Measurements from ENCODE around the gene SFXN3. TPM values are rescaled to one million over a fixed set of nuclear protein-coding genes. Genes with fewer than 3 reads are reported as not detected.

SFXN3 gene
- total and polyA plus RNA-seq, 8 donors: 9.9 to 60.4 (median 20.6) TPM

DNA sequence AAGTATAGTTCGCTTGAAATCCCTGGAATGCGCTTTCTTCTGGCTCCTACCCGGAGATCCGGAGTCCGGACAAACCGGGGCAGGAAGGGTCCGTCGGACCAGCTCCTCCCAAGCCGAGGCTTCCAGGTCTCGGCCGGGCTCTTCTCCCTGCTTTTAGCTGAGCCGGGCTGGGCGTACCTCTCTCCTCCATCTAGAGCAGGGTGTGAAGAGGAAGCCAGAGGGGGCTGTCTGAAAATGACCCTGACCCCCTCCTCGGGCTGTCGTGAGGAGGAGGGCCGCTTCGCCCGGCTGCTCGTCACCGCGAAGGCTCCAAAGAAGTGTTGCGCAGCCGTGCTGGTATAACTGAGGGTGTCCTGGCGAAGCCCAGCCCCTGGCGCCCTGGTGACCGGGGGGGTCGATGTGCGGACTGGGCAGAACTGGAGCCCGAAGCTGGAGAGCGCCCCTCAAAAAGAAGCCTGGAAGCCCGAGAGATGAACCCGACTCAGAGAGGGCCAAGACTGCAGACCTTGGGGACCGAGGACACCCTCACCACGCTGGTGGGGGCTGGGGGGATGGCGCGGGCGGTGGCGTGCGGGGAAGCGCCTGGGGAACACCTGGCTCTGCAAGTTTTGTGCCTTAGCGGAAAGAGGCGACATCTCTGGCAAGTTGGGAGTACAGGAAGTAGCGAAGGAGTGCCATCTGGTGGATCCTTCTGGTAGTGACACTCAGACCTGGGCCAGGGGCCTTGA is 36.5 kb downstream of the SFXN3 start:
- Histone ChIP-seq H3K27ac (peak overlapping the region; percentile 89 to 100 (median 98)), H3K36me3 (no peaks in the 10 kb centered on the region), H3K27me3 (peaks cover 0 to 62% (median 4%) of the 10 kb centered on the region in 3 donors), H3K9me3 (no peaks in the 10 kb centered on the region), H3K4me3 (peak overlapping the region; percentile 52 to 74 (median 56)), H3K4me1 (peaks cover 35 to 66% (median 58%) of the 10 kb centered on the region in 4 donors)
- peak; percentile 82 to 94 for DNase-seq
- intact Hi-C loops (cut with DNase I; ENCODE audit: low total_unique reads): no loop called here
- 0 to 3% (median 1%) methylated on average over 35 to 43 of the region's 43 CpGs for WGBS, 5 donors
- no peak for TF ChIP-seq POLR2A (IDR thresholded peaks at IDR 0.05)
- TF ChIP-seq EP300 (IDR thresholded peaks at IDR 0.05): no peak
- TF ChIP-seq, protein P1, sequence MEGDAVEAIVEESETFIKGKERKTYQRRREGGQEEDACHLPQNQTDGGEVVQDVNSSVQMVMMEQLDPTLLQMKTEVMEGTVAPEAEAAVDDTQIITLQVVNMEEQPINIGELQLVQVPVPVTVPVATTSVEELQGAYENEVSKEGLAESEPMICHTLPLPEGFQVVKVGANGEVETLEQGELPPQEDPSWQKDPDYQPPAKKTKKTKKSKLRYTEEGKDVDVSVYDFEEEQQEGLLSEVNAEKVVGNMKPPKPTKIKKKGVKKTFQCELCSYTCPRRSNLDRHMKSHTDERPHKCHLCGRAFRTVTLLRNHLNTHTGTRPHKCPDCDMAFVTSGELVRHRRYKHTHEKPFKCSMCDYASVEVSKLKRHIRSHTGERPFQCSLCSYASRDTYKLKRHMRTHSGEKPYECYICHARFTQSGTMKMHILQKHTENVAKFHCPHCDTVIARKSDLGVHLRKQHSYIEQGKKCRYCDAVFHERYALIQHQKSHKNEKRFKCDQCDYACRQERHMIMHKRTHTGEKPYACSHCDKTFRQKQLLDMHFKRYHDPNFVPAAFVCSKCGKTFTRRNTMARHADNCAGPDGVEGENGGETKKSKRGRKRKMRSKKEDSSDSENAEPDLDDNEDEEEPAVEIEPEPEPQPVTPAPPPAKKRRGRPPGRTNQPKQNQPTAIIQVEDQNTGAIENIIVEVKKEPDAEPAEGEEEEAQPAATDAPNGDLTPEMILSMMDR (IDR thresholded peaks at IDR 0.05): peak in 6 of 7 experiments; percentile 38 to 94 (median 90)
- peak in 1 of 3 donors; percentile 73 for TF ChIP-seq POLR2AphosphoS5 (IDR thresholded peaks at IDR 0.05)

DNA sequence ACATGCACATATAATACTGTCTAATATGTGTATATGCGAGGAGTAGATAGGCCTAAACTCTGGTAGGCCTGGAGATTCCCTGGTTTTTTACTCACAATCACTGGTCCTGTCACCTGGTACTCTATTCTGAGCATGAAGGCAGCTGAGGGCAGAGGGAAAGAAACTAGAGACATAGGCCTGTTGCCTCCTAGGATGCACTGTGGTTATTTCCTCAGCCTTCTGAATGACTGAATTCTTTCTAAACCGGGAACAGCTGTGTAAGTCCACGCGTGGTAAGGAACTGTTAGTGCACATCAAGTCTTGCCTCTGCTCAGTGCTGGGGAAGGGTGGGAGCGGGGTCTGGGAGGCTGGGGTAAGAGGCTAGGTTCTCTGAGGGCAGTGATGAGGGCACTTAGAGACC is 38.4 kb downstream of the SFXN3 start:
- TF ChIP-seq POLR2A (IDR thresholded peaks at IDR 0.05) (no peak), POLR2AphosphoS5 (IDR thresholded peaks at IDR 0.05) (no peak), EP300 (IDR thresholded peaks at IDR 0.05) (no peak)
- TF ChIP-seq, protein P1 (IDR thresholded peaks at IDR 0.05): no peak
- no peak for DNase-seq
- intact Hi-C loops (cut with DNase I; ENCODE audit: low total_unique reads): no loop called here
- H3K4me3 ChIP-seq: no peak overlapping the region
- peaks cover 0 to 62% (median 15%) of the 10 kb centered on the region in 3 donors for H3K27me3 ChIP-seq
- peaks cover 26 to 47% (median 39%) of the 10 kb centered on the region in 4 donors for H3K4me1 ChIP-seq
- peak overlapping the region in 2 of 5 donors; percentile 49 to 68 for H3K27ac ChIP-seq
- 60 to 86% (median 84%) methylated on average over 5 of the region's 5 CpGs for WGBS, 5 donors
- no peaks in the 10 kb centered on the region for H3K36me3 ChIP-seq
- H3K9me3 ChIP-seq: no peaks in the 10 kb centered on the region

DNA sequence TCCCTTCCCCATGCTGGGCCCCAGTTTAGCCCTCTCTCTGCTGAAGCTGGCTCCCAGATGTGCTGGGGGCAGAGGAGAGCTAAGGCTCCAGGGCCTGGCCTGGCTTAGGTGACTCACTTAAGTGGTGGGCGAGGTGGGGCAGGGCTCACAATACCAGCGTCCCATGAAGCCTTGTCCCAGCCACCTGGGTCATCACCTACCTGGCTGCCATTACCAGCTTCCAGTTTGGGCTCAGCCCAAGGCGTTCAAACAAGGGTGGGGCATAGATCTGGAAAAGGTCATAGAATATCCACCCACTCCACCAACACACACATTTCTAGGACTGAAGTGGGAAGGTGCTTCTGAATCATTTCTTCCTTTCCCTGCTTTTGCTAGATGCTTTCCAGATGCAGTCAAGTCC is 39.1 kb downstream of the SFXN3 start:
- TF ChIP-seq POLR2AphosphoS5 (IDR thresholded peaks at IDR 0.05): peak in 2 of 3 donors; percentile 59 to 65
- no peak for TF ChIP-seq EP300 (IDR thresholded peaks at IDR 0.05)
- H3K9me3 ChIP-seq: no peaks in the 10 kb centered on the region
- intact Hi-C loops (cut with DNase I; ENCODE audit: low total_unique reads): no loop called here
- no peaks in the 10 kb centered on the region for H3K36me3 ChIP-seq
- peak overlapping the region in 3 of 5 donors; percentile 44 to 68 (median 44) for H3K27ac ChIP-seq
- peaks cover 0 to 62% (median 18%) of the 10 kb centered on the region in 3 donors for H3K27me3 ChIP-seq
- H3K4me3 ChIP-seq: no peak overlapping the region
- DNase-seq: peak; percentile 54 to 55
- H3K4me1 ChIP-seq: peaks cover 26 to 40% (median 32%) of the 10 kb centered on the region in 4 donors
- 14 to 59% (median 38%) methylated on average over 1 to 3 of the region's 3 CpGs for WGBS, 5 donors

DNA sequence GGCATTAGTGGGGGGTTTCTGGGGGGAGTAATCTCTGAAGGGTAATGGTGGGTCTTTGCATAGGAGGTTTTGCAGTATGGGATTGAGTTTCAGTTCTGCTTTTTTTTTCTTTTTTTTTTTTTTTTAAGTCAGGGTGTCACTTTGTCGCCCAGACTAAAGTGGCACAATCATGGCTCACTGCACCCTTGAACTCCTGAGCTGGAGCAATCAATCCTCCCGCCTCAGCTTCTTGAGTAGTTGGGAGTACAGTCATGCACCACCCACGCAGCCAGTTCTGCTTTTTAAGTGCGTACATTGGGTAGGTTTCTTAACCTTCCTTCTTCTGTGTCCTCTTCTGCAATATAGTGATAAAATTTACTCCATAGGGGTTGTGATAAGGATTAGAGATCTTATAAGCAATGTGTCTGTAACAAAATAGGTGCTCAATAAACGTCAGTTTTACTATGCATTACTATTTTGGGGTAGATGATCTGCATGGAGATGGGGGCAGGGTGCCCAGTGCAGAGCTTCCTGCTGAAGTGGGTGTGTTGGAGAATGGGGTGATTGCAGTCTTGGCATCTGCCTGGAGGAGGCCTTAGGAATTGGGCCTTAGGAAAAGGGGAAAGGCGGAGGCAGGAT is 40.3 kb downstream of the SFXN3 start:
- H3K27ac ChIP-seq: peak overlapping the region in 2 of 5 donors; percentile 20 to 68
- H3K27me3 ChIP-seq: peaks cover 0 to 62% (median 27%) of the 10 kb centered on the region in 3 donors
- WGBS, 5 donors: 61 to 78% (median 75%) methylated on average over 6 of the region's 6 CpGs

More for the DNA sequence above, 40.3 kb downstream of the SFXN3 start:
- intact Hi-C loops (cut with DNase I; ENCODE audit: low total_unique reads): no loop called here
- TF ChIP-seq, protein P1 (IDR thresholded peaks at IDR 0.05): no peak
- TF ChIP-seq POLR2A (IDR thresholded peaks at IDR 0.05): no peak
- peaks cover 13 to 27% (median 20%) of the 10 kb centered on the region in 4 donors for H3K4me1 ChIP-seq
- no peak overlapping the region for H3K4me3 ChIP-seq
- H3K9me3 ChIP-seq: no peaks in the 10 kb centered on the region
- no peaks in the 10 kb centered on the region for H3K36me3 ChIP-seq
- no peak for DNase-seq
